ENCODE measurements around the gene TYW3.

GRCh38 chr1:74715806-74716205, 17.1 kb upstream of the TYW3 start:
- TF ChIP-seq CTCF (IDR thresholded peaks at IDR 0.05) (no peak), POLR2A (IDR thresholded peaks at IDR 0.05) (no peak)
